Stomach (tissue), 4 donors: Measurements from ENCODE around the gene CTSA.

Experiments
- CTCF ChIP-seq, 7 experiments: fragments of 450-650 bp in 4 of 7; fragments of 200-600 bp in 3 of 7; sonication (generic) in 3 of 7; IDR thresholded peaks; one replicate each; pipeline ENCODE4 v1.5.1; 2016 to 2019; ENCODE audit warnings: antibody characterized with exemption in 7 of 7, control low read depth in 2 of 7, mild to moderate bottlenecking in 1 of 7
- EP300 ChIP-seq: sonication (generic); formaldehyde crosslinking; IDR thresholded peaks from one replicate; pipeline ENCODE4 v1.6.1; 2017; ENCODE audit warnings: antibody characterized with exemption
- POLR2A ChIP-seq, 4 donors: fragments of 450-650 bp; IDR thresholded peaks; one replicate each; pipeline ENCODE4 v1.6.1; 2016; ENCODE audit warnings: antibody characterized with exemption in 4 of 4, control low read depth in 2 of 4, mild to moderate bottlenecking in 1 of 4, moderate library complexity in 1 of 4

- TF ChIP-seq CTCF (IDR thresholded peaks at IDR 0.05) (no peak), POLR2A (IDR thresholded peaks at IDR 0.05) (no peak), EP300 (no peak)
Observed at GRCh38 chr20:45894797-45895196, 3.7 kb downstream of the CTSA start.
